K562 (cell line): ENCODE data around the gene CLK4. TPM values are rescaled to one million over a fixed set of nuclear protein-coding genes. Genes with fewer than 3 reads are reported as not detected.

Experiments used
- ATAC-seq: fragments of 200-7000 bp; cut with Tn5 transposase; 3 replicates; pipeline ENCODE4 v1.9.1; 2020; ENCODE audit warnings: moderate library complexity
- BruUV-seq: library from RNA; stranded (reverse); fragments of 400-500 nt; replicated peaks from 2 replicates; lab custom pipeline; 2021; lab: Mats Ljungman, UMichigan
- CTCF ChIA-PET: fragments of 300-600 bp; formaldehyde crosslinking; extraction: SDS; loops from one replicate; lab custom pipeline; 2021; ENCODE audit warnings: low intra/inter-chr PET ratio; lab: Yijun Ruan, JAX
- POLR2A ChIA-PET: fragments of 300-600, 350-650 bp; sonication (Branson Sonifier 250); formaldehyde crosslinking; extraction: SDS; loops from one replicate; lab custom pipeline; 2021; ENCODE audit warnings: antibody characterized with exemption, inconsistent platforms; lab: Yijun Ruan, JAX
- DNase-seq, 4 experiments: peaks; one replicate each; pipeline versions ENCODE4 v3.0.0 to v3.0.0-alpha.2; 2011 to 2018; ENCODE audit warnings: low spot score in 3 of 4, mixed read lengths in 3 of 4; ENCODE audit errors: extremely low read depth in 1 of 4
- FAIRE-seq: peaks from 2 replicates; lab custom pipeline; 2011; peaks lifted over from hg19 to GRCh38; lab: Jason Lieb, UNC
- H2AFZ ChIP-seq: 2 replicates; pipeline ENCODE4 v1.6.0; 2011; ENCODE audit warnings: low read depth, low read length, control low read depth, inconsistent platforms
- H3K27ac ChIP-seq: fragments of 200-600 bp; 3 replicates; pipeline ENCODE4 v1.8.0; 2011; ENCODE audit warnings: low read depth, mild to moderate bottlenecking, control low read depth, inconsistent platforms, low read length, moderate library complexity, mixed read lengths; ENCODE audit errors: extremely low read depth
- H3K27me3 ChIP-seq, 2 experiments: fragments of 300-600 bp in 1 of 2; 2 replicates in 1 of 2; 3 replicates in 1 of 2; pipeline versions ENCODE4 v1.6.0 to v1.8.0; 2011; ENCODE audit warnings: inconsistent platforms in 2 of 2, low read length in 2 of 2, mild to moderate bottlenecking in 1 of 2, mixed read lengths in 1 of 2, moderate library complexity in 1 of 2; ENCODE audit not compliant: control insufficient read depth in 2 of 2, insufficient read depth in 2 of 2
- H3K36me3 ChIP-seq: fragments of 300-600 bp; 3 replicates; pipeline ENCODE4 v1.8.0; 2011; ENCODE audit warnings: mild to moderate bottlenecking, low read length, inconsistent platforms; ENCODE audit not compliant: control insufficient read depth, insufficient read depth
- H3K4me1 ChIP-seq, 2 experiments: fragments of 200-600 bp in 1 of 2; replicated peaks in 1 of 2; 2 replicates in 1 of 2; 3 replicates in 1 of 2; pipeline versions ENCODE4 v1.5.1 to v1.8.0; 2011; ENCODE audit warnings: inconsistent platforms in 2 of 2, low read length in 2 of 2, mild to moderate bottlenecking in 1 of 2, mixed read lengths in 1 of 2, moderate library complexity in 1 of 2; ENCODE audit not compliant: control insufficient read depth in 2 of 2, insufficient read depth in 2 of 2
- H3K4me2 ChIP-seq: 2 replicates; pipeline ENCODE4 v1.6.1; 2011; ENCODE audit warnings: low read length, control low read depth, inconsistent platforms, mixed read lengths; ENCODE audit not compliant: insufficient read depth
- H3K4me3 ChIP-seq: fragments of 200-600 bp; sonication (generic), shearing (Covaris generic); 2 replicates; pipeline ENCODE4 v1.5.1; 2016; ENCODE audit warnings: control low read depth, inconsistent platforms
- H3K79me2 ChIP-seq: fragments of 200-600 bp; 3 replicates; pipeline ENCODE4 v1.8.0; 2011; ENCODE audit warnings: low read length, inconsistent platforms; ENCODE audit not compliant: control insufficient read depth, insufficient read depth
- H3K9ac ChIP-seq, 2 experiments: 2 replicates each; pipeline versions ENCODE4 v1.6.0 to v1.6.1; 2011; ENCODE audit warnings: low read depth in 2 of 2, low read length in 2 of 2, control low read depth in 1 of 2, inconsistent platforms in 1 of 2, mild to moderate bottlenecking in 1 of 2, mixed read lengths in 1 of 2; ENCODE audit not compliant: insufficient read depth in 1 of 2
- H3K9me1 ChIP-seq: one replicate; pipeline ENCODE4 v1.6.0; 2011; ENCODE audit warnings: inconsistent platforms, mild to moderate bottlenecking, low read length, moderate library complexity; ENCODE audit not compliant: control insufficient read depth, insufficient read depth
- H3K9me3 ChIP-seq: replicated peaks from 2 replicates; pipeline ENCODE4 v1.5.1; 2011; ENCODE audit warnings: low read depth, low read length, inconsistent platforms; ENCODE audit not compliant: control insufficient read depth, insufficient read depth
- H4K20me1 ChIP-seq: replicated peaks from 2 replicates; pipeline ENCODE4 v1.6.1; 2011; ENCODE audit warnings: low read length, inconsistent platforms, mixed read lengths; ENCODE audit not compliant: control insufficient read depth, insufficient read depth
- ETV5 ChIP-seq: sonication (generic); formaldehyde crosslinking; IDR thresholded peaks from 2 replicates; pipeline ENCODE4 v1.4.0; 2020; ENCODE audit warnings: low read depth, mild to moderate bottlenecking, missing genetic modification reagents
- NFIC ChIP-seq: fragments of 450-650 bp; IDR thresholded peaks from 2 replicates; pipeline ENCODE4 v1.6.1; 2017; ENCODE audit warnings: mild to moderate bottlenecking, inconsistent platforms
- TAF9B ChIP-seq: fragments of 450-650 bp; IDR thresholded peaks from 2 replicates; pipeline ENCODE4 v1.6.1; 2018; ENCODE audit warnings: mild to moderate bottlenecking; ENCODE audit not compliant: partially characterized antibody
- TFAM ChIP-seq: fragments of 250-450 bp; sonication (Bioruptor Pico); conservative IDR thresholded peaks from 2 replicates; pipeline ENCODE4 v1.5.0; 2021; ENCODE audit warnings: mild to moderate bottlenecking, moderate library complexity
- ZNF507 ChIP-seq: conservative IDR thresholded peaks from 2 replicates; pipeline ENCODE4 v1.6.1; 2017; ENCODE audit warnings: missing genetic modification characterization, missing compliant biosample characterization
- WGBS: fragments of 100-300 bp; shearing (Covaris generic); methylation state at CpG from one replicate; pipeline ENCODE4 v1.1.6; 2016; ENCODE audit warnings: low coverage, mixed read lengths; ENCODE audit not compliant: insufficient coverage; ENCODE audit errors: missing lambda C conversion rate; 5-methylcytosine and 5-hydroxymethylcytosine counted together
- in situ Hi-C: fragments of 300-500 bp; cut with MboI; formaldehyde crosslinking; loops from 4 replicates; pipeline ENCODE4 v1.15.0; 2018; ENCODE audit warnings: inconsistent platforms, mixed read lengths
- intact Hi-C: fragments of 100-400 bp; cut with micrococcal nuclease; formaldehyde crosslinking; loops from 2 replicates; pipeline ENCODE4 v1.14.2; 2022
- polyA plus RNA-seq, 8 experiments: library from polyadenylated mRNA; depleted of rRNA in 4 of 8; stranded (reverse) in 5 of 8; unstranded in 3 of 8; fragments of >200 nt; fragmentation: Nextera tagmentation in 2 of 8; fragmentation: Illumina TruSeq in 1 of 8; extraction: Ambion mirVana in 2 of 8; extraction: Trizol in 1 of 8; gene quantifications; 2 replicates each; pipeline versions ENCODE4 v1.2.1 to v1.2.3, GENCODE V29; 2011 to 2014; ENCODE audit warnings: inconsistent platforms in 1 of 8, missing spikeins in 1 of 8
- total RNA-seq, 7 experiments: library from RNA; depleted of rRNA in 6 of 7; stranded (reverse); fragments of >200 nt in 6 of 7; fragmentation: Illumina TruSeq in 2 of 7; extraction: Trizol in 2 of 7; gene quantifications; 2 replicates each; pipeline versions ENCODE4 v1.2.1 to v1.2.3, GENCODE V29; 2011 to 2021; ENCODE audit warnings: low replicate concordance in 1 of 7
- TF ChIP-seq, protein P1 (sequence below): sonication (generic); formaldehyde crosslinking; IDR thresholded peaks from 2 replicates; pipeline ENCODE4 v1.5.0; 2020; ENCODE audit warnings: missing genetic modification reagents

Gene CLK4
- total and polyA plus RNA-seq, 9 of the 15 experiments (the other 6 are each of a cell fraction or from before 2014, with no cell fraction given), result 10.5 to 23.1 (median 13.9) TPM

DNA sequence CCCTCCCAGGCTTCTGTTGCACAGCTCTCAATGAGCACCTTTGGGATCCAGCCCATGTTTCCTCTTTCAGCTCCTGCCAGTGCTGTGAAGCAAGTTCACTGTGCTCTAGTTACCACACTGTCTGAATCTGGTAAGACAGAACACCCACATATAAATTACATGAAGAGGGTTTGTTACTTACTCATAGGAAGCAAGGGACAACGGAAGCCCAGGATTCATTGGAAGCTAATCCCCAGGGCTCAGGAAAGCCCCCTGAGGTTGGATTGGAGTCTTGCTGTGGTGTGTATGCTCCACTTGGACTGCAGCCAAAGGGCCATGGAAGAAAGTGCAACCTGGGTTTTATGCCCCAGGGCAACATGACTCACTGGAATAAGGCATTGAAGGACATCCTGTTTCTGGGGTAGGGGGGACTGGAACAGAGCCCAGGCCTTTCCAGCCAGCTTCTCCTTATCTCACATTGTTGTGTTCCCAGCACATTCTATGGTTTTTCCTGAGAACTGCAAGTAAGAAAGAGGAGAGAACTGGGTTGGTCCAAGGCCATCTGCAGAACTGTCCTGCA is 15.6 kb upstream of the CLK4 start:
- no TSS peak for BruUV-seq
- no peak overlapping the region for H3K9ac ChIP-seq
- no peaks in the 10 kb centered on the region for H3K9me3 ChIP-seq
- intact Hi-C loops (no loop called here), in situ Hi-C loops (no loop called here)
- H2AFZ ChIP-seq, result no peak overlapping the region
- FAIRE-seq, result no peak
- WGBS, result 0% methylated on average over 1 of the region's 1 CpG
- H3K27me3 ChIP-seq, result peaks cover 3 to 42% of the 10 kb centered on the region in 2 experiments; a peak in 4 of 5 replicates
- H3K4me3 ChIP-seq, result no peak overlapping the region
- H3K27ac ChIP-seq, result no peak overlapping the region
- H3K4me1 ChIP-seq, result no peaks in the 10 kb centered on the region
- no peak for DNase-seq
- no peaks in the 10 kb centered on the region for H3K9me1 ChIP-seq
- TF ChIP-seq TAF9B (no peak), TFAM (no peak), NFIC (peak; percentile 49), ETV5 (no peak), ZNF507 (tag) (no peak)
- TF ChIP-seq, protein P1, sequence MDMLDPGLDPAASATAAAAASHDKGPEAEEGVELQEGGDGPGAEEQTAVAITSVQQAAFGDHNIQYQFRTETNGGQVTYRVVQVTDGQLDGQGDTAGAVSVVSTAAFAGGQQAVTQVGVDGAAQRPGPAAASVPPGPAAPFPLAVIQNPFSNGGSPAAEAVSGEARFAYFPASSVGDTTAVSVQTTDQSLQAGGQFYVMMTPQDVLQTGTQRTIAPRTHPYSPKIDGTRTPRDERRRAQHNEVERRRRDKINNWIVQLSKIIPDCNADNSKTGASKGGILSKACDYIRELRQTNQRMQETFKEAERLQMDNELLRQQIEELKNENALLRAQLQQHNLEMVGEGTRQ (CRISPR knock-in tag), result no peak
- TF ChIP-seq, all 486 proteins: peak for 1
- ChIA-PET POLR2A (interaction anchor here (1.1 kb wide), 2 partner anchors 11 to 16 kb away, joined by 3 to 7 read pairs; no protein-coding TSS in a partner anchor), CTCF (no interaction called here)
- Histone ChIP-seq H3K4me2 (no peak overlapping the region), H4K20me1 (no peaks in the 10 kb centered on the region), H3K36me3 (no peaks in the 10 kb centered on the region), H3K79me2 (no peaks in the 10 kb centered on the region)
- no peak for ATAC-seq
